Esophagus (tissue), 2 donors: ENCODE measurements around the gene EBLN1. TPM values are rescaled to one million over a fixed set of nuclear protein-coding genes. Genes with fewer than 3 reads are reported as not detected.

ENCODE experiments used
- H3K27ac ChIP-seq, 2 donors: one replicate each; pipeline ENCODE4 v1.5.1; 2013; ENCODE audit warnings: low read depth in 2 of 2, mild to moderate bottlenecking in 2 of 2, inconsistent platforms in 1 of 2, low read length in 1 of 2, moderate library complexity in 1 of 2
- H3K27me3 ChIP-seq, 2 donors: one replicate each; pipeline ENCODE4 v1.6.1; 2013; ENCODE audit warnings: low read length in 2 of 2, control low read depth in 1 of 2, mild to moderate bottlenecking in 1 of 2; ENCODE audit not compliant: insufficient read depth in 2 of 2, control insufficient read depth in 1 of 2
- H3K36me3 ChIP-seq, 2 donors: one replicate each; pipeline ENCODE4 v1.6.1; 2013; ENCODE audit warnings: low read length in 1 of 2; ENCODE audit not compliant: control insufficient read depth in 2 of 2, insufficient read depth in 2 of 2
- H3K4me1 ChIP-seq, 2 donors: one replicate each; pipeline ENCODE4 v1.6.1; 2013; ENCODE audit warnings: low read length in 1 of 2; ENCODE audit not compliant: control insufficient read depth in 2 of 2, insufficient read depth in 2 of 2
- H3K4me3 ChIP-seq, 2 donors: one replicate each; pipeline ENCODE4 v1.5.1; 2013; ENCODE audit warnings: low read length in 2 of 2, mild to moderate bottlenecking in 2 of 2, low read depth in 1 of 2, moderate library complexity in 1 of 2
- H3K9me3 ChIP-seq, 2 donors: one replicate each; pipeline ENCODE4 v1.6.1; 2013; ENCODE audit warnings: mild to moderate bottlenecking in 2 of 2, low read depth in 1 of 2, low read length in 1 of 2, moderate library complexity in 1 of 2; ENCODE audit not compliant: control insufficient read depth in 2 of 2, insufficient read depth in 1 of 2
- WGBS, 2 donors: extraction: QIAGEN DNeasy Blood & Tissue Kit; methylation state at CpG; one replicate each; pipeline ENCODE4 v1.1.7; 2013; 5-methylcytosine and 5-hydroxymethylcytosine counted together
- polyA plus RNA-seq, 2 donors: library from polyadenylated mRNA; stranded (reverse); fragments of 200-250 nt; gene quantifications; one replicate each; pipeline ENCODE4 v1.2.3, GENCODE V29; 2013
- donor health status: healthy with polysubstance abuse.
- donor health status: Bipolar disorder and iron deficiency.

The EBLN1 gene
- polyA plus RNA-seq, 2 donors: not detected

GRCh38 chr10:22250897-22251660 is 33.3 kb upstream of the EBLN1 start:
- Histone ChIP-seq H3K4me3 (peak overlapping the region; percentile 63), H3K27ac (peak overlapping the region; percentile 85 to 86), H3K36me3 (no peaks in the 10 kb centered on the region), H3K27me3 (no peaks in the 10 kb centered on the region), H3K9me3 (no peaks in the 10 kb centered on the region), H3K4me1 (no peaks in the 10 kb centered on the region)
- WGBS, 2 donors: 15% methylated on average over 13 of the region's 13 CpGs

DNA sequence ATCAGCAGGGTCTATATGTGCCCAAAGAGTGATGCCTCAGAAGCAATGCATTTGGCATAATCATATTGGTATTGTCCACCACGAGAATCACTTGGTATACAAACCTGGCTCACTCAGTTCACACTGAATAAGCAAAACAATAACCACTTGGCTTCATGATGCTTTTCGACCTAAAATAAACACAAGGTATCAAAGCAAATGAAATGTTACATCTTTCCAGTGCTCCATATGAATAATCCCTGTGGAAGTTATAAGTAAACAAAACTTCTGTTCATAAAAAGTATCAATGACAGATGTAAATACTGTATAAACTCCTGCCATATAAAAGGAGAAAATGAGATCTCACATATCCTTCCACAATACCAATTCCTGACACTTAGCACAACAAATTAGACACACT is 29.8 kb upstream of the EBLN1 start:
- Histone ChIP-seq H3K9me3 (no peaks in the 10 kb centered on the region), H3K4me3 (no peak overlapping the region), H3K27ac (no peak overlapping the region), H3K27me3 (no peaks in the 10 kb centered on the region), H3K4me1 (no peaks in the 10 kb centered on the region), H3K36me3 (no peaks in the 10 kb centered on the region)
- 72 to 79% methylated on average over 2 of the region's 2 CpGs for WGBS, 2 donors

DNA sequence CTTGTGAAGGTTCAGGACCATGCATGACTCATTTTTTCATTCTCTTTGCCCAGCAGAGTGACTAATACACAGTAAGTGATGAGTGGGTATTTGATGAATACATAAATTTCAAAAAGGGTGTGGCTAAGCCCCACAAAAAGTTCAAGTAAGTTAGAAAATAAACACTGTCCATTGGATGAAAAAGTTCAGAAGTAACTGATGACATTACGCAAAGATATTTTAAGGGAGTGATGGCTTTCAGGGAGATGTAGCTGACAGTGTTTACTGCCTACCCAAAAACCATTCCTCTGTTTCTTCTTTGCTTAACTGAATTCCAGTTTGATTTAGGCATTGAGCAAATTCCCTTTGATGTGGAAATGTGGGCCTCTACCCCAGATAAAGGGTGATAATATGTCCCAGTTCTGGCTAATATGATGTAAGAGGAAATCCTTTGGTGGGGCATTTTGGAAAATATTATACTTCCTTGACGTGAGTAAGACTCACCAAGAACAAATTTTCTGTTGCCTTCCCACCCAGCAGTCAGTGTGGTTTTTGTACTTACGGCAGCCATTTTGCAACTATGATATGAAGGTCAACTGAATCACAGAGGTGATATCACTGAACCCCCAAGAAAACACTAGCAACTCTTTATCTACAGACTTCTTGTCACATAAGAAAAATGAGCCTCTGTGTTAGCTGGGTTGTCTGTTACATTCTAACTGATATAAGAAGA is 29.0 kb upstream of the EBLN1 start:
- Histone ChIP-seq H3K27me3 (no peaks in the 10 kb centered on the region), H3K27ac (no peak overlapping the region), H3K9me3 (no peaks in the 10 kb centered on the region), H3K4me3 (no peak overlapping the region), H3K4me1 (no peaks in the 10 kb centered on the region), H3K36me3 (no peaks in the 10 kb centered on the region)
- WGBS, 2 donors: 64 to 67% methylated on average over 3 of the region's 3 CpGs

DNA sequence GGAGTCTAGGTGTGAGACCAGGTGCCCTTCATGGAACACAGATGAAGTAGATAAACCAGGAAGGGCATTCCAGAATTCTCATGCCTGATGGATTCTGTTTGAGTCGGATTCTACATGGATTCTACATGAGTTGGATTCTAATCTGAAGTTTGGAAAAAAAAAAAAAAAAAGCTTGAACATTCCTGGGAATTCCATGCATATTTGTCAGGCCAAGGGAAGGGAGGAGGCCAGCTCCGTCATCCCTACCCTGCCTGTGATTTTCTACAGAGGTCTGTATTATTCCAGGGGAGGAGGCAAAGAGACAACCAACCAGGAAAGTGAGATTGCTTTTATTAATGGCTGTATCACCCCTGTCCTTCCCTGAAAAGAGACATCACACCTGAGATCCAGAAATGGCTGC is 27.8 kb upstream of the EBLN1 start:
- Histone ChIP-seq H3K27ac (no peak overlapping the region), H3K27me3 (no peaks in the 10 kb centered on the region)
- 71 to 78% methylated on average over 2 of the region's 2 CpGs for WGBS, 2 donors

DNA sequence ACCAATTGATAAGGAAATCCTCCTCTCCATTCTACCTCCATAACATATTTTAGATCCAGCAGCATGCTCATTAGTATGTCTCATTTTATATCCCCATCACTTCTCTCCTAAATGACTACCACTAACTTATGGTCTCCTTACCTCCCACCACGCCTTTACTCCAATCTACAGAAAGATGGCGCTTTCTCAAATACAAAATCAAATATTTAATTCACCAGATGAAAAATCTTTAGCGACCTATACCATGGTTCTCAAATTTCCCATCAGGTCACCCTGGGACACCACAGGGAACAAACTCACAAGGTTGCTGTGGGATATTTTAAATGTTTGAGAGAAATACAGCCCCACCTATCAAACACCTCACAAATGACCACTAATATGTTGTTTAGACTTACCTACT is 27.0 kb upstream of the EBLN1 start:
- Histone ChIP-seq H3K4me1 (no peaks in the 10 kb centered on the region), H3K4me3 (no peak overlapping the region), H3K27ac (no peak overlapping the region), H3K27me3 (peaks cover 0 to 2% of the 10 kb centered on the region in 2 donors), H3K36me3 (no peaks in the 10 kb centered on the region), H3K9me3 (no peaks in the 10 kb centered on the region)
- WGBS, 2 donors: 82 to 91% methylated on average over 3 of the region's 3 CpGs

More for the DNA sequence above, 27.8 kb upstream of the EBLN1 start:
- H3K36me3 ChIP-seq: no peaks in the 10 kb centered on the region
- H3K4me1 ChIP-seq: no peaks in the 10 kb centered on the region
- H3K9me3 ChIP-seq: no peaks in the 10 kb centered on the region
- no peak overlapping the region for H3K4me3 ChIP-seq

GRCh38 chr10:22244001-22244400 is 26.2 kb upstream of the EBLN1 start:
- Histone ChIP-seq H3K9me3 (no peaks in the 10 kb centered on the region), H3K4me1 (no peaks in the 10 kb centered on the region), H3K27me3 (peaks cover 0 to 2% of the 10 kb centered on the region in 2 donors), H3K4me3 (no peak overlapping the region), H3K27ac (no peak overlapping the region), H3K36me3 (no peaks in the 10 kb centered on the region)
- 73 to 83% methylated on average over 4 of the region's 4 CpGs for WGBS, 2 donors

GRCh38 chr10:22243321-22243720 is 25.5 kb upstream of the EBLN1 start:
- H3K27me3 ChIP-seq: peaks cover 0 to 2% of the 10 kb centered on the region in 2 donors
- WGBS, 2 donors: 45 to 46% methylated on average over 4 of the region's 4 CpGs
- H3K4me1 ChIP-seq: no peaks in the 10 kb centered on the region

DNA sequence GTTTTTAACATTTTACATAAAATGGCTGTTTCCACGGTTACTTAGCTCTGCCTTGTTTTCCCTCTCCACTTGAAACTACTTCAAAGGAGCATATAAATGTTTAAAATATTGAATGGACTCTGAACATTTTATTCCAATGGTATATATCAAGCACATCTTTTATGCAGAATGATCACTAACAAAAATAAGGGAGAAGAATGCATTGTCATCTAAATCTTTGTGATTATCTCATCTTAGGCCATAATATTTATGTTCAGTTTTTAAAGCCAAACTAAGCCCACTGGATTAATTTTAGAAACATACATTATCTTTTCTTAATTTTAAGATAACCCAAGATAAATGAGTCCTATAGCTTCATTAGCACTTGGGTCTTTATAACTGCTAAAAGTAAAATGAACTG is 13.4 kb upstream of the EBLN1 start:
- no peaks in the 10 kb centered on the region for H3K9me3 ChIP-seq
- H3K4me1 ChIP-seq: no peaks in the 10 kb centered on the region
- no peaks in the 10 kb centered on the region for H3K36me3 ChIP-seq
- H3K27ac ChIP-seq: no peak overlapping the region
- no peaks in the 10 kb centered on the region for H3K27me3 ChIP-seq
- no peak overlapping the region for H3K4me3 ChIP-seq
- 88 to 89% methylated on average over 1 of the region's 1 CpG for WGBS, 2 donors

More at GRCh38 chr10:22243321-22243720, 25.5 kb upstream of the EBLN1 start:
- Histone ChIP-seq H3K9me3 (no peaks in the 10 kb centered on the region), H3K27ac (no peak overlapping the region), H3K4me3 (no peak overlapping the region), H3K36me3 (no peaks in the 10 kb centered on the region)

GRCh38 chr10:22230158-22230833 is 12.5 kb upstream of the EBLN1 start:
- WGBS, 2 donors: 0 to 1% methylated on average over 20 of the region's 20 CpGs
- no peaks in the 10 kb centered on the region for H3K9me3 ChIP-seq

More at GRCh38 chr10:22230158-22230833, 12.5 kb upstream of the EBLN1 start:
- H3K36me3 ChIP-seq: no peaks in the 10 kb centered on the region
- peak overlapping the region in 1 of 2 donors; percentile 62 for H3K4me3 ChIP-seq
- H3K27ac ChIP-seq: peak overlapping the region in 1 of 2 donors; percentile 54
- H3K4me1 ChIP-seq: no peaks in the 10 kb centered on the region
- no peaks in the 10 kb centered on the region for H3K27me3 ChIP-seq
